HG02798 (cell line): ENCODE data around the gene CELA3A.

Source experiments
- ATAC-seq: cut with Tn5 transposase; IDR thresholded peaks from one replicate; pipeline ENCODE4 v1.9.1; 2021; ENCODE audit warnings: mild to moderate bottlenecking; ENCODE audit not compliant: unreplicated experiment, poor library complexity

The CELA3A gene

GRCh38 chr1:22044690-22045420, 43.4 kb downstream of the CELA3A start:
- no peak for ATAC-seq

DNA sequence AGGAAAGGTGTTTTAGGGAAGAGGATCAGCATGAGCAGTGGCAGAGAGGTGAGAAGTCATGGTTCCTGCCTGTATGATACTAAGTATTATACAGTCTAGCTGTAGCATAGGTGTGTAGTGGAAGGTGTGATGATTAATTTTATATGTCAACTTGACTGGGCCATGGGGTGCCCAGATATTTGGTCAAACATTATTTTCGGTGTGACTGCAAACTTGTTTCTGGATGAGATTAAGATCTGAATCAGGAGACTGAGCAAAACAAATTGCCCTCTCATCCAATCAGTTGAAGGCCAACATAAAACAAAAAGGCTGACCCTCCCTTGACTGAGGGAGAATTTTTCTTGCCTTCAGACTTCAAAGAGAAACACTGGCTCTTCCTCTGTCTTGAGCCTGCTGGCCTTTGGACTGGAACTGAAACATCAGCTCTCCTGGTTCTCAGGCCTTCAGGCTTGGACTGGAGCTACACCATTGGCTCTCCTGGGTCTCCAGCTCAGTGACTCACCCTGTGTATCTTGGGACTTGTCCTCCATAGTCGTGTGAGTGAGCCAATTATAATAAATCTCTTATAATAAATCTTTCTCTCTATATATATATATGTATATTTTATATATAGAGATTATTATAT, 44.3 kb downstream of the CELA3A start:
- ATAC-seq, result no peak

- no peak for ATAC-seq
Observed at GRCh38 chr1:22048351-22049192, 47.1 kb downstream of the CELA3A start.

GRCh38 chr1:22050330-22050729, 48.9 kb downstream of the CELA3A start:
- no peak for ATAC-seq

GRCh38 chr1:22051607-22052114, 50.2 kb downstream of the CELA3A start:
- no peak for ATAC-seq

DNA sequence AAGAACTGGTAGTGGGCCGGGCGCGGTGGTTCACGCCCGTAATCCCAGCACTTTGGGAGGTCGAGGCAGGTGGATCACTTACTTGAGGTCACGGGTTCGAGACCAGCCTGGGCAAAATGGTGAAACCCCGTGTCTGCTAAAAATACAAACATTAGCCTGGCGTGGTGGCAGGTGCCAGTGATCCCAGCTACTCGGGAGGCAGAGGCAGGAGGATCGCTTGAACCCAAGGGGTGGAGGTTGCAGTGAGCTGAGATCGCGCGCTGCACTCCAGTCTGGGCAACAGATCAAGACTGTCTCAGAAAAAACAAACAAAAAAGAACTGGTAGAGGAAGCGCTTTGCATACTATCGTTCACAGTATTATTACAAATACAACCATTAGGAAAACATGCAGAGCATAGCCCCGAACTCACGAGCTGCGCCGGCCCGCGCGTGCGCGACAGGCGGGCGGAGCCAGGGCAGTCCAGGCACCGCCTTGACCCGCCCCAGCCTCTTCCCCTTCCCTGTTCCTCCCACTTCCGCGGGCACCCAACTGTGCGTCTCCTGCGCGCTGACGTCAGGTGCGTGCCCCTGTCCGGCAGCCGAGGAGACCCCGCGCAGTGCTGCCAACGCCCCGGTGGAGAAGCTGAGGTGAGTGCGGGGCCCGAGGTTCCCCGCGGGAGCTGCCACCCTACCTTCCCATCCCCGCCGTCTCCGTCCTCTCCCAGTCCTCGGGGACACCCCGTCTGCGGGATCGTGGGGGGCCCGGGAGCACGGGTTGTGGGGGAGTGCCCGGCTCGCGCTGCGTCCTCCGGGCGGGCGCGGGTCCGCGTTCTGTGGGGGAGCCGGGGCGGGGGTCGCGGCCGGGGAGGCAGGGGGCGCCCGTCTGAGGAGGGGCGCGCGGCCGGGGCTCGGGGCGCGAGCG, 50.9 kb downstream of the CELA3A start, which contains the start of gene CDC42:
Gene CDC42 (plus strand): TSS at position 595 of the 902 bp plus-strand sequence. CDS start 25,770 bp downstream, outside the sequence.
- peak; percentile 94 for ATAC-seq

- ATAC-seq, result peak; percentile 43
Observed at GRCh38 chr1:22053017-22053860, 51.8 kb downstream of the CELA3A start.

GRCh38 chr1:22053861-22054770, 52.7 kb downstream of the CELA3A start:
- ATAC-seq, result no peak

- no peak for ATAC-seq
Observed at GRCh38 chr1:22055463-22055862, 54.0 kb downstream of the CELA3A start.

DNA sequence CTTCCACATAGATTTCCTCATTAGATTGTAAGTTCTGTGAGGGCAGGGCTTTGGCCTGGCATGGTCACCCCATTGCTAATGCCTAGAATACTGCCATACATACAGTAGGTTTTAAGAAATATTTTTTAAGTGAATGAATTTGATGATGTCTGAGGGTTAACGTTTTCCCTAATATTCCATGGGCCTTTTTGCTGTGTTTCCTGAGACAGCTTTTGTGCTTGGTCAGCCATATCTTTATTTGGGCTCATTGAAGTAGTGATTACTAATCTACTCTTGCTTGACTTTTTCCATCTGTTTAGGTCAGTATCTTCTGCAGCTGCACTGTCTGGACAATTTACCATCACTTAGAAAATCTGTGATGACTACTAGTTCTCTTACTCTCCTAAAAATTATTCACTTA, 54.6 kb downstream of the CELA3A start:
- no peak for ATAC-seq

GRCh38 chr1:22056936-22057335, 55.5 kb downstream of the CELA3A start:
- ATAC-seq, result no peak

DNA sequence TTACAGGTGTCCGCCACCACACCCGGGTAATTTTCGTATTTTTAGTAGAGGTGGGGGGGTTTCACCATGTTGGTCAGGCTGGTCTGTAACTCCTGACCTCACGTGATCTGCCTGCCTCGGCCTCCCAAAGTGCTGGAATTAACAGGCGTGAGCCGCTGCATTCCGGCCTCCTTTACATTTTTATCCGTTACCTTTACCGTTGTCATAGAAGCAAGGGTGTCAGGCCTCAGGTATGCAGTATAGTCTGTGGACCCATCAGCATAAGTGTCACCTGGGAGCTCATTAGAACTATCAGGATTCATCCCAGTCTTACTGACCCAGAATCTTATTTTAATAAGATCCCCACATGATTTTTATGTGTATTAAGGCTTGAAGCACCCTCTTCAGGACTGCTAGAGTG, 56.4 kb downstream of the CELA3A start:
- ATAC-seq, result no peak
